Keratinocyte (primary cell): ENCODE results near the gene HBB. TPM values are rescaled to one million over a fixed set of nuclear protein-coding genes. Genes with fewer than 3 reads are reported as not detected.

Source experiments
- DNase-seq: peaks from one replicate; pipeline ENCODE4 v3.0.0-alpha.2; 2011; ENCODE audit warnings: low read depth, missing footprints, low spot score
- FAIRE-seq: peaks from 2 replicates; lab custom pipeline; 2011; peaks lifted over from hg19 to GRCh38; lab: Jason Lieb, UNC
- H2AFZ ChIP-seq: 2 replicates; pipeline ENCODE4 v1.6.0; 2012; ENCODE audit warnings: low read length, control low read depth, inconsistent platforms; ENCODE audit not compliant: control insufficient read depth
- H3K27ac ChIP-seq: 2 replicates; pipeline ENCODE4 v1.5.1; 2011; ENCODE audit warnings: low read length; ENCODE audit not compliant: control insufficient read depth, insufficient read depth
- H3K27me3 ChIP-seq: 3 replicates; pipeline ENCODE4 v1.6.0; 2011; ENCODE audit warnings: low read length; ENCODE audit not compliant: control insufficient read depth, insufficient read depth; ENCODE audit errors: extremely low read depth
- H3K36me3 ChIP-seq, 2 experiments: 2 replicates in 1 of 2; 3 replicates in 1 of 2; pipeline ENCODE4 v1.5.1; 2011; ENCODE audit warnings: low read length in 2 of 2, mild to moderate bottlenecking in 1 of 2; ENCODE audit not compliant: control insufficient read depth in 2 of 2, insufficient read depth in 2 of 2; ENCODE audit errors: extremely low read depth in 1 of 2
- H3K4me1 ChIP-seq: 3 replicates; pipeline ENCODE4 v1.5.1; 2011; ENCODE audit warnings: low read length; ENCODE audit not compliant: control insufficient read depth, insufficient read depth; ENCODE audit errors: extremely low read depth
- H3K4me2 ChIP-seq: 3 replicates; pipeline ENCODE4 v1.6.0; 2011; ENCODE audit warnings: low read depth, low read length; ENCODE audit not compliant: control insufficient read depth, insufficient read depth; ENCODE audit errors: extremely low read depth
- H3K4me3 ChIP-seq, 3 experiments: fragments of 200-600 bp in 1 of 3; sonication (generic) in 1 of 3; 2 replicates in 2 of 3; 3 replicates in 1 of 3; pipeline ENCODE4 v1.5.1; 2011 to 2016; ENCODE audit warnings: low read length in 3 of 3, mild to moderate bottlenecking in 3 of 3, control low read depth in 2 of 3, inconsistent platforms in 1 of 3, low read depth in 1 of 3, mixed read lengths in 1 of 3, mixed run types in 1 of 3, moderate library complexity in 1 of 3; ENCODE audit not compliant: control insufficient read depth in 2 of 3, insufficient read depth in 2 of 3; ENCODE audit errors: extremely low read depth in 1 of 3
- H3K79me2 ChIP-seq: 2 replicates; pipeline ENCODE4 v1.6.0; 2012; ENCODE audit warnings: low read length; ENCODE audit not compliant: control insufficient read depth, insufficient read depth
- H3K9ac ChIP-seq: 3 replicates; pipeline ENCODE4 v1.6.0; 2011; ENCODE audit warnings: low read length; ENCODE audit not compliant: control insufficient read depth, insufficient read depth; ENCODE audit errors: extremely low read depth
- H3K9me1 ChIP-seq: 3 replicates; pipeline ENCODE4 v1.6.0; 2011; ENCODE audit warnings: low read length; ENCODE audit not compliant: control insufficient read depth, insufficient read depth; ENCODE audit errors: extremely low read depth
- H3K9me3 ChIP-seq: 2 replicates; pipeline ENCODE4 v1.5.1; 2012; ENCODE audit warnings: low read depth, low read length; ENCODE audit not compliant: control insufficient read depth
- H4K20me1 ChIP-seq: 3 replicates; pipeline ENCODE4 v1.6.0; 2011; ENCODE audit warnings: low read length; ENCODE audit not compliant: control insufficient read depth, insufficient read depth; ENCODE audit errors: extremely low read depth
- EZH2 ChIP-seq: IDR thresholded peaks from one replicate; pipeline ENCODE4 v1.6.1; 2012; ENCODE audit warnings: inconsistent platforms, mild to moderate bottlenecking, low read length, moderate library complexity
- dilution Hi-C: fragments of 300-500 bp; cut with MboI; formaldehyde crosslinking; loops from one replicate; pipeline ENCODE4 v1.7.0; 2020; ENCODE audit warnings: low sequenced_read_pairs; ENCODE audit not compliant: extremely low pct_ligation_motif_present
- polyA plus RNA-seq, 5 experiments: library from polyadenylated mRNA; depleted of rRNA in 3 of 5; stranded (reverse) in 3 of 5; stranded (forward) in 1 of 5; unstranded in 1 of 5; fragments of >200 nt; gene quantifications; 1 replicate in 1 of 5; 2 replicates in 3 of 5; 3 replicates in 1 of 5; pipeline versions ENCODE4 v1.2.1 to v1.2.3, GENCODE V29; 2011 to 2012; ENCODE audit warnings: missing spikeins in 2 of 5, low read depth in 1 of 5, low replicate concordance in 1 of 5
- TF ChIP-seq, protein P1 (sequence below), 3 experiments: IDR thresholded peaks in 1 of 3; conservative IDR thresholded peaks in 1 of 3; optimal IDR thresholded peaks in 1 of 3; 2 replicates in 2 of 3; 3 replicates in 1 of 3; pipeline versions ENCODE3 to v1.5.1; 2011; ENCODE audit warnings: low read length in 3 of 3, mild to moderate bottlenecking in 3 of 3, moderate library complexity in 2 of 3, control low read depth in 1 of 3, inconsistent platforms in 1 of 3; ENCODE audit not compliant: insufficient read depth in 2 of 3; ENCODE audit errors: extremely low read depth in 1 of 3

The HBB gene
- polyA plus RNA-seq, 1 donor (not counting 4 experiments of a cell fraction or from before 2014, with no cell fraction given), result not detected

DNA sequence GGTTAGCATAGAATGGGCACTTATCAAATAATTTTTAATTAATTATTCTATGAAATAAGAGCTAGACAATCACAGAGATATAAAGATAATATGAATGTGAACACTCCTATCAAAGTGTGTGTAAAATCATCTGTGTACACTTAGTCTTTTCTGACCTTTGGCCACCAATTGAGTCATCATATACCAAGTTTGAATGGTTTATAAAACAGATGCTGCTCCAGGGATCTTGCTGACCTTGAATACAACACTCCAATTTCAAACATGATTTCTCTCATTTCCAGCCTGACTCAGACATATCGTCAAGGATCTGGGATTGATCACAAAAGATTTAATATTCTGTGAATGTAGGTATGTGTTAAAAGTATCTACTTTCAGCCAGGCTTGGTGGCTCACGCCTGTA lies 23.5 kb downstream of the HBB start:
- H3K9me1 ChIP-seq, result no peaks in the 10 kb centered on the region
- no peaks in the 10 kb centered on the region for H4K20me1 ChIP-seq
- no peak overlapping the region for H3K4me2 ChIP-seq
- H3K79me2 ChIP-seq, result no peaks in the 10 kb centered on the region
- no peak overlapping the region for H3K4me3 ChIP-seq
- H3K9ac ChIP-seq, result no peak overlapping the region
- H3K27me3 ChIP-seq, result no peaks in the 10 kb centered on the region
- FAIRE-seq (no peak), DNase-seq (no peak)
- no peak overlapping the region for H3K27ac ChIP-seq
- dilution Hi-C loops, result no loop called here
- no peak overlapping the region for H2AFZ ChIP-seq
- H3K36me3 ChIP-seq, result no peaks in the 10 kb centered on the region
- no peaks in the 10 kb centered on the region for H3K4me1 ChIP-seq
- TF ChIP-seq, protein P1, sequence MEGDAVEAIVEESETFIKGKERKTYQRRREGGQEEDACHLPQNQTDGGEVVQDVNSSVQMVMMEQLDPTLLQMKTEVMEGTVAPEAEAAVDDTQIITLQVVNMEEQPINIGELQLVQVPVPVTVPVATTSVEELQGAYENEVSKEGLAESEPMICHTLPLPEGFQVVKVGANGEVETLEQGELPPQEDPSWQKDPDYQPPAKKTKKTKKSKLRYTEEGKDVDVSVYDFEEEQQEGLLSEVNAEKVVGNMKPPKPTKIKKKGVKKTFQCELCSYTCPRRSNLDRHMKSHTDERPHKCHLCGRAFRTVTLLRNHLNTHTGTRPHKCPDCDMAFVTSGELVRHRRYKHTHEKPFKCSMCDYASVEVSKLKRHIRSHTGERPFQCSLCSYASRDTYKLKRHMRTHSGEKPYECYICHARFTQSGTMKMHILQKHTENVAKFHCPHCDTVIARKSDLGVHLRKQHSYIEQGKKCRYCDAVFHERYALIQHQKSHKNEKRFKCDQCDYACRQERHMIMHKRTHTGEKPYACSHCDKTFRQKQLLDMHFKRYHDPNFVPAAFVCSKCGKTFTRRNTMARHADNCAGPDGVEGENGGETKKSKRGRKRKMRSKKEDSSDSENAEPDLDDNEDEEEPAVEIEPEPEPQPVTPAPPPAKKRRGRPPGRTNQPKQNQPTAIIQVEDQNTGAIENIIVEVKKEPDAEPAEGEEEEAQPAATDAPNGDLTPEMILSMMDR (optimal IDR thresholded peaks at IDR 0.05 in 1 of 3, IDR thresholded peaks at IDR 0.05 in 1 of 3, conservative IDR thresholded peaks at IDR 0.05 in 1 of 3; ENCODE audit: extremely low read depth in 1 of 3, insufficient read depth in 2 of 3, low read length in 3 of 3), result no peak
- no peak for TF ChIP-seq EZH2
- no peaks in the 10 kb centered on the region for H3K9me3 ChIP-seq

GRCh38 chr11:5200582-5200981 lies 26.3 kb downstream of the HBB start, which contains the start of gene OR51V1:
OR51V1 (minus strand) TSS chr11:5200682; CDS start chr11:5200682, 0 bp downstream.
- H3K9me1 ChIP-seq, result no peaks in the 10 kb centered on the region

More at GRCh38 chr11:5200582-5200981, 26.3 kb downstream of the HBB start, which contains the start of gene OR51V1:
- H3K4me1 ChIP-seq, result no peaks in the 10 kb centered on the region
- no peak within 1 kb of the TSS for H3K27ac ChIP-seq
- no peak within 1 kb of the TSS for H2AFZ ChIP-seq
- no peaks in the 10 kb centered on the region for H3K79me2 ChIP-seq
- no peaks in the 10 kb centered on the region for H3K9me3 ChIP-seq
- DNase-seq (no peak), FAIRE-seq (no peak)
- dilution Hi-C loops, result no loop called here
- no peak for TF ChIP-seq EZH2
- TF ChIP-seq, protein P1 (optimal IDR thresholded peaks at IDR 0.05 in 1 of 3, IDR thresholded peaks at IDR 0.05 in 1 of 3, conservative IDR thresholded peaks at IDR 0.05 in 1 of 3; ENCODE audit: extremely low read depth in 1 of 3, insufficient read depth in 2 of 3, low read length in 3 of 3), result no peak
- no peaks in the 10 kb centered on the region for H4K20me1 ChIP-seq
- no peak within 1 kb of the TSS for H3K4me3 ChIP-seq
- H3K4me2 ChIP-seq, result no peak within 1 kb of the TSS
- H3K27me3 ChIP-seq, result no peaks in the 10 kb centered on the region
- H3K36me3 ChIP-seq, result no peaks in the 10 kb centered on the region
- no peak within 1 kb of the TSS for H3K9ac ChIP-seq
